GM18526 (cell line): ENCODE measurements around the gene KICS2.

Source experiments
- POLR2A ChIP-seq: IDR thresholded peaks from 3 replicates; pipeline ENCODE4 v1.6.1; 2011; ENCODE audit not compliant: insufficient read length; ENCODE audit errors: extremely low read depth

KICS2 gene

DNA sequence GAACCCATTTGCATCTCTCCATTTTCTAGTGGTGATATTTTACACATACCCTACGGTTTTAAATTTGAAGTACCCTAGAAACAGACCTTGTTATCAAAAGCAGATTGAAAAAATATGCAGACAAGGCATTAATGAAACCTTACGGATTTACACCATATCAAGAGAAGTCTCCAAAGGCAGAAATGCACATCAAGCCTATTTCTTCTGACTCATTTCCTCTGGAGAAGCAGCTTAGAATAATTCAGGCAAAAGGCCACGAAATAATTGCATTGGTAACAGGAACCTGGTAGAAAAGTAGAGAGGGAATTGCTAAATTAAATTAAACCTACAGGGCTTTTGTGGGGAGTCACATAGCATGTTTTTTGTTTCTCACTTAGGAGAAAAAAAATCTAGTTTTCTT lies 34.7 kb downstream of the KICS2 start:
- no peak for TF ChIP-seq POLR2A

DNA sequence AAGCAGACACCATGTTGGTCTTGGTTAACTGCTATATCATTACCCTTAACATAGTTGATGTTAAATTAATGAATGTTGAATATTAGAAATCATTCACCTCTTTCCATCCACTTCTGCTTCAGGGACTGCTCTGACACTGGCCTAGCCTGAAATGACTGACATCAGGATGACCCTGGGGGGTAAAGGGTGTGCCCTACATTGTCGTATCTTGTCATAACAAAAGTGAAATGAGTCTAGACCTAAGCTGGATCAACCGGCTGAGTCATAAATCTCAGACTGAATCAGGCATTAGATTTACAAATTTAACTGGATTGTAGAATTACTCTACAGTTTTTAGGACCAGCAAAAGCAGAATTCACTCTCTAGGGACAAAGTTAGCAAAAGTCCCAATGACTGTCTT lies 35.3 kb downstream of the KICS2 start:
- no peak for TF ChIP-seq POLR2A

DNA sequence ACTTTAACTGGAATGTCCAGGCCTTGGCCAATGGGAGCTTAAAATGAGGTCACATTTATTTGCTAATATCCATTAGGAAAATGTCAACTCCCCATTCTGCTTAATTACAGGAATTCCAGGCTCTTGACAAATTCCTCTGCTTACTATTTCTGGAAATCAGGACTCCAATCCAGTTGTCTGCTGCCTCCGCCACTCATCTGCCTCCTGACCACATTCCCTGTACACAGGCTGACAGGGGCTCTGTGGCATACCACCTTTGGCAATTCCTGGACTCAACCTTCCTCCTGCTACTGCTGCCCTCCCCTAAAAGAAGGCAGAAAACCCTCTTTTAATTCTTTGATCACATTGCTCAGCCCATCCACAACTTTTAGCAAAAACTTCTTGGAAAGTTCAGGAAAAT lies 37.9 kb downstream of the KICS2 start:
- no peak for TF ChIP-seq POLR2A

DNA sequence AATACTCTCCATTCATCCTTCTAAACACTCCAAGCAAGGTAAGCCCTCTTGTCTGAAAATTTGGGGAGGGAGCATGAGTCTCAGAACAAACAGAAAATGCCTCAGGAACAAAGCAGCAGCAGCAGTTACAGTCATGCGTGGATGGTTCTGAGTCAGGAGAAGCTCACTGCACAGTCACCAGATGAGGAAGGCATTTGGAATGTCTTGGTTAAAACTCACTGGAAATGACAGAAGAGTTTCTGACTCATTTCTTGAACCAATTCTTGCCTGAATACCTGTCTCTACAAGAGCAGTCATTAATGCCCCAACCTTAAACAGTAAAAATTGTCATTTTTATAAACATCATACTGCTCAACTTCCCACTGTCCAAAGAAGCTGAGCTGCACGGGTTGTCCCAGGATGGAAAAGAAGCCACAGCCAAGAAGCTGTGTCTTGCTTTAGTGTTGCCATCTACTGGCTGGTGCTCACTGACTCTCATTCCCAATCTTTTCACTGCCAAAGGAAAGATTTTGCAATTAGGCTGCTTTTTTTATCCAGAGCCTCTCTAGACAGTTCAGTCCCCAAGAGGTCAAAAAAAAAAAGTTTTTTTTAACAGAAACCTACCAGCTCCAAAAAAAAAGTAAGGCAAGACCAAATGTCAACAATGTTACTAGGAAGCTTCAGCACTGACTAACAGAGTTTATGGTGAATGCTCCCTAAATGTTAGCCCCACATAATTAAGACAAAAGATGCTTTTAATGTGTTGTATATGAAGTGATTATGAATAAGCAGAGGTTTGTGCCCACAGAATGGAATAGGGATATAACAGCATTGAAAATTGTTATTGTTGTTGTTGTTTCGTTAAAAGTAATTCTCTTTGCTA lies 40.4 kb downstream of the KICS2 start:
- TF ChIP-seq POLR2A, result no peak

DNA sequence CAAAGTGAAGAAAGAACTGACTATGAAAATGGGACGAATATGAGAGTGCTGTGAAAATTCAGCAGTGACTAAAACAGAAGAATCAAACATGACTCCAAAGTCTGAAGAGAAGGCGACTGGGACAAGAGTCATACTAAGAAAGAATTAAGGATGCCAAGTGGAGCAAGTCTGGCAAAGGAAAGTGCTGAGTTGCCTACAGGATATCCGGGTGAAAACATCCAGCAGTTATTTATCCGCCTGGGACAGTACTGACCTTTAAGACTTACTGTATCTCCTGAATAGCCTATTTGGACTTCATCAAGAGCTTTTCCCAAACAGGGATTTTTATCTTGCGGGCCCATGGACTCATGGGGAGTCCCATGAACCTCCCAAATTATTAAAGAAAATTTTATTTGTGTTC lies 41.1 kb downstream of the KICS2 start:
- no peak for TF ChIP-seq POLR2A

DNA sequence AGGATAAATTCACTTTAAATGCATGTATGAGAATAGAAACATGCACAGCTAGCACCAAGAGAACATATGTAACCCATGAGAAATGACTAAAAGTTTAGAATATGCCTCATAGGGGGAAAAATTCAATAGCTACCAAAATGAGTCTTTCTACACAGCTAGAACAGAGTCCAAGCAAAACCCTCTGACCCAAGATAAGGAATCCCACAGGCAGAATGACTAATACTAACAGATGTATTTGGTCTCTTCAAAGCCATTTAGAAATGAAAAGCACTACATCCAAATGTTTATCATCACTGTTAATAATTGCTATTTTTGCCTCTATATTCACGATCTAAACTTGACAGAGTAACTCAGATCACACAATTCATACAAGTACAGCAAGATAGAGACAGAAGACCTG lies 44.0 kb downstream of the KICS2 start:
- TF ChIP-seq POLR2A, result no peak

DNA sequence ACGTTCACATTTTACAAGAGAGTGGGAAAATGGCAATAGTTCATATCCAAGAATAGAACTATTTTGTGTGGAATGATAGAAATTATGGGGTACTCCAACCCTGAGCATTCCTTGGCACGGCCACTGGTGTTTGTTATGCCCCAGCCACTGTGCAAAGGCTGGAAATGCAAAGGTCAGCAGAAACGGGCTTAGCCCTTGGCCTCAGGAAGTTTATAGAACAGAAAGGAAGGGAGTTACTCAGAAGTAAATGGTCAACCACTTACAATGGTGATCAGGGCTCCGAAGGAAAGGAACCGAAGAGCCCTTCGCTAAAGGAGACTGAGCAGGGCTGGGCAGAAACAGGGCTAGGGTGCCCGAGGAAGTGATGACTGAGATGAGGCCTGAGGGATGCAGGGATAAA lies 45.1 kb downstream of the KICS2 start:
- TF ChIP-seq POLR2A, result no peak

DNA sequence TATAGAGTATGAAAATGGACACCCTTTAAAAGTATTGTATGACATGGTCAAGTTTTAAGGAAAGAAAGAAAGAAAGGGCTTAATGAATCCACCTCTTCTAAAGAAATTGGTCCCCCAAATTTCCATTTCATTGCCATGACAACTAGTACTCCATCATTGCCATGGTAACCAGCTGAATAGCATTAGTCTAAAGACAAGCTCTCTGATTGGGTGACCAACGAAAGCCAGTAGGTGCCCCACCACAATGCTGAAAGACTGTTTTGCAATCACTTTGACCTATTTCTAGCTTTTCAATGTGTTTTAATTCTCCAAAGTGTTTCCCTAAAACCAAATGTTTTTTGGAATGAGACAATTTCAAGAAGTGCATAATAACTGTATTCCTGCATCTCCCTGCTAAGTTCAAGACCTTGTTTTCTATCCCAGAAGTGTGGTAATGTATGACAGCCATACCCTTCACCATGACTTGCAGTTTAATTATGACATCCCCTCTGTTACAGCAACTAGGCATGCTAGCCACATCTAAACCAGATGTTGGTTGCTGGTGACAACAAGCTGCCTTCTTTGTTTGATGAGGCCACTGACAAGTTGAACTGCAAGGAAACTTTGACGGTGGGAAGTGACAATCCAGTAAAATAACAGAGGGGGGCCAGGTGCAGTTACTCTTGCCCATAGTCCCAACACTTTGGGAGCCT lies 46.7 kb downstream of the KICS2 start:
- no peak for TF ChIP-seq POLR2A

DNA sequence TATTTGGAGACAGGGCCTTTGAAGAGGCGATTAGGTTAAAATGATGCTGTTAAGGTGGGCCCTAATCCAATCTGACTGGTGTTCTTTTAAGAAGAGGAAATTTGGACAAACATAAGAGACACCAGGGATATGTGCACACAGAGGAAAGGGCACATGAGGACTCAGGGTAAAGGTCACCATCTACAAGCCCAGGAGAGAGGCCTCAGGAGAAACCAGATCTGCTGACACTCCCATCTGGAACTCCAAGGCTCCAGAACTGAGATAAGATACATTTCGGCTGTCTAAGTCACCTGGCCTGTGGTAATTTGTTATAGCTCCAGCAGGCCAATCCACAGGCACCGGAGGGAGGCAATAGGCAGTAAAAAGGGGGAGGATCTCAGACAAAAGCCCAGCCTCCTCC lies 48.6 kb downstream of the KICS2 start:
- no peak for TF ChIP-seq POLR2A
